NCI-H2171 (cell line): ENCODE data around the gene BEND7.
"Not testable (repeated sequence)": the region's sequence is repeated elsewhere in the genome, so short reads cannot be mapped to it uniquely, and the experiment has no call there.

Experiments used
- DNase-seq: peaks from one replicate; lab custom pipeline; 2025; lab: John Stamatoyannopoulos, UW

Gene BEND7

DNA sequence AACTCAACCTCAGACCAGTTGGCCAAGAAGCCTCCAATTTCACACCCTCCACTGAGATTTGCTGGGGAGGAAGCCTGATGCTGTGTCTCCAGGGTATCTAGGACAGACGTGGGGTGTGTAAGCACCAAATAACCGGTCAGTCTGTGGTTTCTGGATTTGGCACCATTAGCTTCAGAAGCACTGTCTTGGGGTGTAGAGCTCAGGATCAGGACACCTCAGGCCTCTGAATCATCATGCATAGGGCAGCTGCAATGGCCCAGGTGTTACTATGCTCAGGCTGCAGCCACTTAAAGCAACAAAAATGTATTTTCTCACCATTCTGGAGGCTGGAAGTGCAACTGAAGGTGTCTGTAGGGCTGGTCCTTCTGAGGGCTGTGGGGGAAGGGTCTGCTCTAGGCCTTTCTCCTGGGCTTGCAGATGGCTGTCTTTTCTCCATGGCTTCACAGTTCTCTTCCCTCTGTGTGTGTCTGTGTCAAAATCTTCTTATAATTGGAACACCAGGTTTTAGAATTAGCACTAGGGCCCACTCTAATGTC is 107.4 kb downstream of the BEND7 start:
- no peak for DNase-seq

DNA sequence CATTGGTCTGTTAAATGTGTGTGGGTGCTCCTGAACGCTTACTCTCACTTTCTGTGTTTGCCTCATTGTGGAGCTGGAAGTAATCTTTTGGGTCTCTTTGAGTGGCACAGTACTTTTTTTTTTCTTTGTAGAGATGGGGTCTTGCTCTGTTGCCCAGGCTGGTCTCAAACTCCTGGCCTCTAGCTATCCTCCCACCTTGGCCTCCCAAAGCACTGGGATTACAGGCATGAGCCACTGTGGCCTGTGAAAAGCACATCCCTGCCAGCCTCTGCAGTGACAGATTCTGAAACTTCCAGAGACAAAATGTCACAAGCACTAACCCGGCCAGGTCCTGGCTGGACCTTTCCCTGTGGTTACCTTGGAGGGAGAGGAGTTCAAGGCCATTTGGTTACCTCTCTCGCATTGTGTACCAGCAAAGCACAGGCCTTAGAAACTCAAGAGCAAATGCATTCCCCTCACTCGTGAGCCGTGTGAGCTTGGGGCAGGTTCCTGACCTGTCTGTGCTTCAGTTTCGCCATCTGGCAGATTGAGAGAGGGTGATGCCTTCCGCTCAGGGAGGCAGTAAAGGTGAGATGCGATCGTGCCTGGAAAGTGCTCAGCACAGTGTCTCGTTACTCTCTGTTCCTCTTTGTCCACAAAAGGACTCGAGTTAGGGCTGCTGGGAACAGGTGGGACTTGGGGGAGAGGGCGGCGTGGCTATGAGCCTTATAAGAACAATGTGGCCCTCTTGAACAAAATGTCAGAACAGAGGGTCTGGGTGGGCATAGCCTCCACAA is 108.1 kb downstream of the BEND7 start:
- DNase-seq = no peak

DNA sequence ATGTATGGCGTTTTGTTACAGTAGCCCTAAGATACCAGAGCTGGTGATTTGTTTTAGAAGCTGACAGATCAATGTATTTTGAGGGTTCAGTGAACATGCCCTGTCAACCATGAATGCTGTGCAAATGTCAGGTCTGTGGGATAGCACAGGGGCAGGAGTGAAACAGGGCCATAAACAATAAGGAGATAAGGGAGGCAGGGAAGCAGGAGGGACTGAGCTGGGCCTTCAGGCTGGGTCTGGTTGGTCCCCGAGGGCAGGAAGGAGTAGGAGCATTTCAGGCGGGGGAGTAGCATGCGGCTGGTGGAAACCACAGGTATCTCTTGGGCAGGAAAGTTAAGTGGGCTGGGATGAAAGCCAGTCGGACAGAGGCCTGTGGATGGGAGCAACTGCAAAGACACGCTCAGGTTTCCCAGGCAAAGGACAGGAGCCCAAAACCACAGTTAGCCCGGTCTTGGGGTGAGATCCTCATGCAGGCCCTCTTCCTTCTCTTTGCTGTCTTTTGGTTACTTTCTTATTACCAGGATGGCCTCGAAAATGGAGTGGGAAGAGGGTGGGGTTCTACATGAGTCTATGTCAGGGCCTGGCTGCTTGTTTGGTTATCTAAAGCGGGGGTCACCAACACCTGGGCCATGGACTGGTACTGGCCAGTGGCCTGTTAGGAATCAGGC is 111.2 kb downstream of the BEND7 start:
- no peak for DNase-seq

DNA sequence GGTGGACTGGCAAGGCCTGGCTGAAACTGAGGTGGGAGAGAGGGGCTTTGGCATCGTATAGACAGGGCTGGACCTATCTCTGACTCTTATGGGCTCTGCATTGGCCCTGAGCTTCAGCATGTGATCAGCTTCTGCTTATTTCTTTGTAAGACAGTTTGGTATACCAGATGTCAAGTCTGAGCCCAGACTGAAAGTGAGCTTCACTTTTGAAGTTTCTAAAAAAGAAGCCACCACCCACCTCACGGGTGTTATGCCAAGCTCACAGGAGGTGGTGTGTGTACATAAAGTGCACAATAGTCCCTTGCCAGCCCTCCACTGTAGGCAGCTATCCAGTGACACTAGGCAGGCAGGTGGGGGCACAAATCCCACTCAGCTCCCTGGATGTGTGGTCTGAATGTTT is 112.1 kb downstream of the BEND7 start:
- no peak for DNase-seq

DNA sequence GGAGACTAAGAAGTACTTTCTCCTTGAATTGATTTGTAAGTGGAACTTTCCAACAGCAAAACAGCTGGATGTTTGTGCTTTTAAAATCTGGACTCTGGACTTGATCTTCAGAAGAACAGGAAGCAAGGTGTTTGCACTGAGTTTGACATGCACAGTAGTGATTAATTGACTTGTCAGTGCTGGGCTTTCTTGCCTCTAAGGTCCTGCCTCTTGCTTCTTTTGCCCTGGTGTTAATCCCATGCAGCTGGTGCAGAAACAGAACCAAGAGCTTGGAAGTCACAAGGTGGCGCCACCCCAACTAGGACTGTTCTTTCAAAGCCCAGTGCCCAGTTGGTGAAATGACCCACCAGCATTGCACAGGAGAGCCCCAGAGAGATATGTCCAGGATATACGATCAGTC is 114.0 kb downstream of the BEND7 start:
- DNase-seq = no peak

DNA sequence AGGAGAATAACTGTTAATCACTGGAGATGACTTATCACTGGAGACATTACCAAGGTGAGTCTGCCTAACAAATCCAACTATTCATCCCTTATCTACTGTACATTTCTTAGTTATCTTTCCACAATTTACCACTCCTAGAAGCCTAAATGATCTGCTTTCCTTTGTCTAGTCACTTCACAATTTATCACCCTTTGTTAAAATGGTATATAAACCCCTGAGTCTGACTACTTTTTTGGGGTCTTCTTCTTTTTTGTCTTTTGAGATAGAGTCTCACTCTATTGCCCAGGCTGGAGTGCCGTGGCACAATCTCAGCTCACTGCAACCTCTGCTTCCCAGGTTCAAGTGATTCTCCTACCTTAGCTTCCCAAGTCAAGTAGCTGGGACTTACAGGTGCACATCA is 114.7 kb downstream of the BEND7 start:
- no peak for DNase-seq

DNA sequence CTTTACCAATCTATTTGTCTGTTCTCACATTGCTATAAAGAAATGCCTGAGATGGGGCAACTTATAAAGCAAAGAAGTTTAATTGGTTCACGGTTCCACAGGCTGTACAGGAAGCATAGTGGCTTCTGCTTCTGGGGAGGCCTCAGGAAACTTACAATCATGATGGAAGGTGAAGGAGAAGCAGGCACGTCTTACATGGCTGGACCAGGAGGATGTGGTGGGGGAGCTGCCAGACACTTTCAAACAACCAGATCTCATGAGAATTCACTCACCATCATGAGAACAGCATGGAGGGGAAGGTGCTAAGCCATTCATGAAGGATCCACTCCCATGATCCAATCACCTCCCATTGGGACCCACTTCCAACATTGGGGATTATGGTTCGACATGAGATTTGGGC is 115.9 kb downstream of the BEND7 start:
- no peak for DNase-seq

DNA sequence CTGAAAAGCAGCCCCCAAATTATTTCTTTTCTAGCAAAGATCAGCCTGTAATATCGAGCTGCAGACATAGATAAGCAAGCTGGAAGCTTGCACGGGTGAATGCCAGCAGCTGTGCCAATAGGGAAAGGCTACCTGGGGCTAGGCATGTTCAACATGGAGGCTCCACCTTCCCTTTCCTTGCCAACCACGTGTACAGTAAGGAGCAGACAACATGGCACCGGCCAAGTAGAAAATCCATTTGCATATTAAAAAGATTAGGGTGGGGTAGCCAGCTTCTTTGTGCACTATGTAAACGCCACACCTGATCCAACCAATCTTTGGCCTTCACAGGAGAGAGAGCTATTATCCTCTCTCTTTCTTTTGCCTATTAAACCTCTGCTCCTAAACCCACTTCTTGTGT is 124.0 kb downstream of the BEND7 start:
- no peak for DNase-seq

DNA sequence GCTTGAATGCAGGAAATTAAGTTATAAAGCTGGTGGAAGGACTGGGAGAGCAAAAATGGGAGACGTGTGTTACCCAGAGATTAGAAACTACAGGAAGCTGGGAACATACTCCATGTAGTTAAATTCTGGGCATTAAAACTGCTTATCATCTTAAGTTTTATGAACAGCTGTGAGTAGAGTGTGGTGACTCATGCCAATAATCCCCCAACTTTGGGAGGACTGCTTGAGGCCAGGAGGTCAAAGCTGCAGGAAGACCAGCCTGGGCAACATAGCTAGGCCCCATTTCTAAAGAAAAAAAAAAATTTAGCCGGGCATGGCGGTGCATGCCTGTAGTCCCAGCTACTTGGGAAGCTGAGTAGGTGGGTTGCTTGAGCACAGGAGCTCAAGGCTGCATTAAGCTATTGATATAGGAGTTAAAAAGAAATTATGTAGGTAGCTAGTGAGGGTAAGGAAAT is 124.5 kb downstream of the BEND7 start:
- no peak for DNase-seq

DNA sequence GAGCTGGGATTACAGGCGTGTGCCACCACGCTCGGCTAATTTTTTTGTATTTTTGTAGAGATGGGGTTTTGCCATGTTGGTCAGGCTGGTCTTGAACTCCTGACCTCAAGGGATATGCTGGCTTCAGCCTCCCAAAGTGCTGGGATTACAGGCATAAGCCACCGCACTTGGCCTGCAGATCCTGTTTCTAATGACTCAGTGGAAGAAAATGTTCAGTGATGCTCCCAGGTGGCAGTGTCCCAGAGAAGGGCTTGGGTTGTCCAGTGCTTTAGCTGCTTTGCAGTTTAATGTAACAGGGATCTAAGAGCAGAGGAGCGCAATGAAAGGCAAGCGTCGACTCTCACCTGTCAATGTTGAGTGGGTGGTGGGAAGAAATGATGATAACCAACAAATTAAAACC is 125.4 kb downstream of the BEND7 start:
- DNase-seq = not testable (repeated sequence)

DNA sequence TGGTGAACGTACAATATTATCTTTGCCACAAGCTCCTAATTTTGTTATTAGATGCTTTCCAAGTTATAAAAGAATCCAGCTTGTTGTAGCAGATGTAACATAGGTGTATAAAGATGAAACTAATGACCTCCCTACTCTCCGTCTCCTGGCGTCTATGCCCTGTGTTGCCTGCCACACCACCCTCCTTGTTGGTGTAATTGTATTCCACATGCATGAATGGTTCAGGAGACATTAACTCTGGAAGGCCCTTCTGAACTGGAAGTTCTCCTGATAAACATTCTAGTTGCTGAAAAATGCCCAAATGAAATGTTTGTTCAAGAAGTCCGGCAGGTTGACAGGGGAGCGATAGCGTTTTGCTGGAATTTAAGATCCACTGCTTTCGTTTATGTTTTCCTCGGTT is 126.8 kb downstream of the BEND7 start:
- no peak for DNase-seq

DNA sequence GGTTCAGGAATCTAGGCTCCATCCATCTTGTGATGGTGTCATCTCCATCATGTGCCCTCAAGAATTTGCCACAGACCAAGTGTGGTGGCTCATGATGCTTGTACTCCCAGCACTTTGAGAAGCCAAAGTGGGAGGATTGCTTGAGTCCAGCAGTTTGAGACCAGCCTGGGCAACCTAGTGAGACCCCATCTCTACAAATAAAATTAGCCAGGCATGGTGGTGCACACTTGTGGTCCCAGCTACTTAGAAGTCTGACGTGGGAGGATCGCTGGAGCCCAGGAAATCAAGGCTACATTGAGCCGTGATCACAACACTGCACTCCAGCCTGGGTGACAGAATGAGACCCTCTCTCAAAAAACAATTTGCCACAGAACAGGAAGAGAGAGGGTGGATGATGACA is 127.7 kb downstream of the BEND7 start:
- DNase-seq = no peak

DNA sequence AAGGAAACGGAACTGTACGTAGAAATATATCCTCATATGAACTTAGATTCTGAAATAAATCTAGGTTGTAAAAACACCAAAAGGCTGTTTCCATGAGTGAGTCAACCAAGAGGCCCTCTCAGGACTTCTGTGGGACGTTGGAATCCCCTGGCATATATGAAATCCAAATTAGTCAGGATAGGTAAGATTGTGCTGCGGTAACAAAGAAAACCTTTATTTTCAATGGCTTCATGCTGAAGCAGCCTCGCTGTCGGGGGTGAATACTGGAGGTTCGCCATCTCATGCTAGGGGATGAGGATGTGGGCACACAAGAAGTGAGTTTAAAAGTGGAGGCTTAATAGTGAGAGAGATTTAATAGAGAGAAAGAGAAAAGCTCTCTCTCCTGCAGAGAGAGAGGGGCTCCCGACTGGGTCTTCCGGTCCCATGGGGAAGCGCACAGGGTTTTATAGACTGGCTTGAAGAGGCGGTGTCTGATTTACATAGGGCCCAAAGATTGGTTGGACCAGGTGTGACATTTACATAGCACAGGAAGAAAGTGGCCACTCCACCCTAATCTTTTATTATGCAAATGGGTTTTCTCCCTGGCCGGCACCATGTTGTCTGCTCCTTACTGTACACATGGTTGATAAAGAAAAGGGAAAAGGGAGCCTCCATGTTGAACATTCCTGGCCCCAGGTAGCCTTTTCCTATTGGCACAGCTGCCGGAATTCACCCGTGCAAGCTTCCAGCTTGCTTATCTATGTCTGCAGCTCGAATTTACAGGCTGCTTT is 128.4 kb downstream of the BEND7 start:
- DNase-seq = no peak

DNA sequence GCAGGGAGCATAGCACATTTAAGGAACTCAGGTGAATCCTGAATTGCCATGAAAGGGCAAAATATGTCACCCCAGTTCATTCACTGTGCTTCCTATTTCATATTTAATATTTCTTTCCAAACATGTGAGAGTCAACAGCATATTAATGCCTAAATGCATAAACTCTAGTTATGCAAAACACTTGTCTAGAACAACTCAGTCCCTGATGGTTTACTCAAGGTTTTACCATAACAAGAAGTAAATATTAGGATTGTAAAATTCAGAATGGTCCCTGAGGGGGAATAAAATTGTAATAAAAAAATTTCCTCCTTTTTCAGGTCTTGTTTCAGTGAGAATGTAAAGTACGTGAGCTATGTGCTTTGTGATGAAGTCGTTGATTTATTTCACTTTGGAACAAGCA is 129.1 kb downstream of the BEND7 start:
- DNase-seq = no peak

DNA sequence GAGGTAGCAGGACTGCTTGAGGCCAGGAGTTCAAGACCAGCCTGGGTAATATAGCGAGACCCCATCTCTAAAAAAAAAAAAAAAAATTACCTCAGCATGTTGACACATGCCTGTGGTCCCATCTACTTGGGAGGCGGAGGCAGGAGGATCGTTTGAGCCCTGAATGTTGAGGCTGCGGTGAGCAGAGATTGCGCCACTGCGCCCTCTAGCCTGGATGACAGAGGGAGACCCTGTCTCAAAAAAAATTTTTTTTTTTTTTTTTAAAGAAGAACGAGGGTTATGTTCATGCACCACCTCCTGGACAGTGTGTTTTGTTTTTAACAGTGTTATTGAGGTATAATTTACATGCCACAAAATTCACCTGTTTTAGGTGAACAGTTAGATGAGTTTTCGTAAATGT is 129.6 kb downstream of the BEND7 start:
- no peak for DNase-seq

DNA sequence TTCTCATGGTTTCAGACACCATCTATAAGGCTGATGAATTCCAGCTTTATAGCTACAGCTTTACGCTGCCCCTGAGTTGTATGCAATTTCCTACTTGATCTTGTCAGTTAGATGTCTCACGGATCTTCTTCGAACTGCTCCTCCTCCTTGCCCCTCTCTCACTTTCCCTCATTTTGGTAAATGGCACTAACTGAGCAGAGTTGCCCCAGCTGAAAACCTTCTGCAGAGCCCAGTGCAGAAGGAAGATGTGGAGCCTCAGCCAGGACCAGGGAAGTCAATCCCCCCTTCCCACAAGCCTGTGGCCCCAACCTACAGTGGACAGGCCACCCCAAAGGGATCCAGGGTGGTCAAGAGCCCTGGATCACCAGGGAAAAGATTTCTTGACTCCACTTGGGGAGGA is 131.8 kb downstream of the BEND7 start:
- no peak for DNase-seq

DNA sequence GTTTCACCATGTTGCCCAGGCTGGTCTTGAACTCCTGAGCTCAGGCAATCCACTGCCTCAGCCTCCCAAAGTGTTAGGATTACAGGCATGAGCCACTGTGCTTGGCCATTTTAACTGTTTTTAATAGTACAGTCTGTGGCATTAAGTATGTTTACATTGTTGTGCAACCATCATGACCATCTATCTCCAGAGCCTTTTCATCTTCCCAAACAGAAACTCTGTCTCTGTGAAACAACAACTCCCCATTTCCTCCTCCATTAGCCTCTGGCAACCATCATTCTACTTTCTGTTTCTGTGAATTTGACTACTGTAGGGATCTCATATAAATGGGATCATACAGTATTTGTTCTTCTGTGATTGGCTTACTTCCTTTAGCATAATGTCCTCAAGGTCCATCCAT is 132.4 kb downstream of the BEND7 start:
- DNase-seq = no peak

DNA sequence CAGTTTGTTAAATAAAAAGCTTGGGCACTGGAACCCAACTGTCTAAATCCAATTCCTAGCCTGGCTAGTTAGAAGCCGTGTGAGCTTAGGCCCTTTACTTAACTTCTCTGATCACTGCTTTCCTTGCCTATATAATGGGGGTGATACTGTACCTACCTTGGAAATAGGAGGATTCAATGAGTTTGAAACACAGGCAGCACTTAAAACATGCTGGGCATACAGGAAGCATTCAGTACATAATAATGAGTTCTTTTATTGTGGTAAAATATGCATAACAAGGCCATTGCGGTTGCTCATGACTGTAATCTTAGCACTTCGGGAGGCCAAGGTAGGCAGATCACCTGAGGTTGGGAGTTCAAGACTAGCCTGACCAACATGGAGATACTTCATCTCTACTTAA is 133.3 kb downstream of the BEND7 start:
- no peak for DNase-seq

DNA sequence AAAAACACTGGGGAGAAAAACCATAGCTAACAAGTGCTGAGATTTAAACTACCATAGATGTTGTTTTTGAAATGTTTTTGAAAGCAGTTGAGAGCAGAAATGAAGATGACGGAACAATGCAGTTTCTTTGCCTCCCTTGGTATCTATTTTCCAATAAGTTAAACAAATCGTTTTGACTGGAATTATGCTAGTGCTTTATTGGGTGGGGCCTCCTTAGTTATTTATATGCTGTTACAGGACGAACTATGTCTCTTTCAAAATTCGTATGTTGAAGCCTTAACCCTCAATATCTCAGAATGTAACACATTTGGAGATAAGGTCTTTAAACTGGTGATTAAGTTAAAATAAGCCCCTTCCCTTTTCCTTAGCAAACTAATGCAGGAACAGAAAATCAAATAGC is 135.2 kb downstream of the BEND7 start:
- DNase-seq = no peak

DNA sequence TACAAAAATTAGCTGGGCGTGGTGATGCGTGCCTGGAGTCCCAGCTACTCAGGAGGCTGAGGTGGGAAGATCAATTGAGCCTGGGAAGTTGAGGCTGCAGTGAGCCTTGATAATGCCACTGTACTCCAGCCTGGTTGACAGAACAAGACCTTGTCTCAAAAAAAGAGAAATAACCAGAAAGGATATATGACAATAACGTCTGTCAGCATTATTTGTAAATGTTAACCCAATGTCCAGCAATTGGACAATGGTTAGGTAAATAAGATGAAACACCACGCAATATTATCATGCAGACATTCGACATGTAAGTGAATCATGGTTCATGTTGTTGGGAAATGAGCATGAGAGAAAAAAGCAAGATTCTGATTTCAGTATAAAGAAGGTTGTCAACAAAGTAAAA is 136.1 kb downstream of the BEND7 start:
- no peak for DNase-seq
